H1 (cell line): ENCODE measurements around the gene GRID1. TPM values are rescaled to one million over a fixed set of nuclear protein-coding genes. Genes with fewer than 3 reads are reported as not detected.

ENCODE experiments used
- CTCF ChIA-PET: fragments of 300-600 bp; sonication (Branson Sonifier 250); formaldehyde crosslinking; loops from one replicate; lab custom pipeline; 2021; ENCODE audit not compliant: partially characterized antibody; lab: Charles Lee
- POLR2A ChIA-PET: fragments of 300-600 bp; sonication (Branson Sonifier 250); formaldehyde crosslinking; loops from one replicate; lab custom pipeline; 2021; ENCODE audit warnings: inconsistent platforms; ENCODE audit not compliant: partially characterized antibody; lab: Charles Lee
- DNase-seq, 2 experiments: peaks; one replicate each; pipeline versions ENCODE4 v3.0.0 to v3.0.0-alpha.2; 2010 to 2022; ENCODE audit warnings: low spot score in 2 of 2, low read depth in 1 of 2, mixed read lengths in 1 of 2
- FAIRE-seq: peaks from 2 replicates; lab custom pipeline; 2011; peaks lifted over from hg19 to GRCh38; lab: Jason Lieb, UNC
- H2AFZ ChIP-seq: 2 replicates; pipeline ENCODE4 v1.8.1; 2012; ENCODE audit warnings: low read length, inconsistent platforms
- H2AK5ac ChIP-seq: 2 replicates; pipeline ENCODE4 v1.6.1; 2013; ENCODE audit warnings: low read depth, low read length
- H2BK120ac ChIP-seq: replicated peaks from 2 replicates; pipeline ENCODE3; 2013; ENCODE audit warnings: low read depth, low read length, inconsistent platforms
- H2BK12ac ChIP-seq: 2 replicates; pipeline ENCODE4 v1.6.1; 2013; ENCODE audit warnings: low read depth, low read length
- H2BK15ac ChIP-seq: 2 replicates; pipeline ENCODE4 v1.6.1; 2013; ENCODE audit warnings: low read length
- H2BK20ac ChIP-seq: 2 replicates; pipeline ENCODE4 v1.6.1; 2013; ENCODE audit warnings: low read length
- H2BK5ac ChIP-seq: 2 replicates; pipeline ENCODE4 v1.6.1; 2013; ENCODE audit warnings: low read depth, low read length
- H3K14ac ChIP-seq: 2 replicates; pipeline ENCODE4 v1.6.1; 2013; ENCODE audit warnings: inconsistent platforms; ENCODE audit not compliant: insufficient read length
- H3K18ac ChIP-seq: 2 replicates; pipeline ENCODE4 v1.6.1; 2013; ENCODE audit warnings: low read length; ENCODE audit errors: extremely low read depth
- H3K23ac ChIP-seq: 2 replicates; pipeline ENCODE4 v1.6.1; 2013; ENCODE audit warnings: inconsistent platforms; ENCODE audit not compliant: insufficient read length
- H3K23me2 ChIP-seq: 2 replicates; pipeline ENCODE4 v1.6.1; 2013; ENCODE audit warnings: low read depth, low read length
- H3K27ac ChIP-seq: 2 replicates; pipeline ENCODE4 v1.6.1; 2011; ENCODE audit warnings: low read depth, low read length, inconsistent platforms
- H3K27me3 ChIP-seq, 4 experiments: replicated peaks in 1 of 4; 1 replicate in 1 of 4; 2 replicates in 3 of 4; pipeline versions ENCODE4 v1.6.1 to v1.8.1; 2011 to 2013; ENCODE audit warnings: low read length in 3 of 4, mild to moderate bottlenecking in 3 of 4, inconsistent platforms in 2 of 4, mixed read lengths in 2 of 4, moderate library complexity in 1 of 4; ENCODE audit not compliant: control insufficient read depth in 3 of 4, insufficient read depth in 3 of 4; ENCODE audit errors: extremely low read depth in 1 of 4
- H3K36me3 ChIP-seq, 4 experiments: 2 replicates each; pipeline versions ENCODE4 v1.6.1 to v1.8.1; 2011 to 2013; ENCODE audit warnings: mild to moderate bottlenecking in 4 of 4, low read length in 3 of 4, moderate library complexity in 2 of 4, control low read depth in 1 of 4, inconsistent platforms in 1 of 4; ENCODE audit not compliant: insufficient read depth in 4 of 4, control insufficient read depth in 2 of 4
- H3K4ac ChIP-seq: replicated peaks from 2 replicates; pipeline ENCODE3; 2013; ENCODE audit warnings: low read length, low read depth, mixed read lengths, inconsistent platforms; ENCODE audit not compliant: insufficient read length
- H3K4me1 ChIP-seq, 4 experiments: replicated peaks in 1 of 4; 1 replicate in 1 of 4; 2 replicates in 3 of 4; pipeline versions ENCODE4 v1.6.1 to v1.8.1; 2011 to 2013; ENCODE audit warnings: low read length in 3 of 4, inconsistent platforms in 2 of 4, mixed read lengths in 1 of 4; ENCODE audit not compliant: insufficient read depth in 4 of 4, control insufficient read depth in 3 of 4
- H3K4me2 ChIP-seq, 2 experiments: 2 replicates each; pipeline versions ENCODE4 v1.6.1 to v1.8.1; 2011 to 2013; ENCODE audit warnings: low read depth in 2 of 2, low read length in 2 of 2, control low read depth in 1 of 2, inconsistent platforms in 1 of 2, mild to moderate bottlenecking in 1 of 2; ENCODE audit not compliant: insufficient read depth in 1 of 2
- H3K4me3 ChIP-seq, 4 experiments: fragments of 200-600, 300-600 bp in 1 of 4; sonication (generic), shearing (Covaris generic), sonication (Bioruptor Twin) in 1 of 4; 2 replicates each; pipeline versions ENCODE4 v1.5.1 to v1.8.1; 2011 to 2016; ENCODE audit warnings: low read length in 4 of 4, low read depth in 3 of 4, control low read depth in 2 of 4, inconsistent platforms in 2 of 4, mild to moderate bottlenecking in 2 of 4, mixed read lengths in 1 of 4, moderate library complexity in 1 of 4; ENCODE audit not compliant: insufficient read depth in 2 of 4; ENCODE audit errors: extremely low read depth in 1 of 4
- H3K56ac ChIP-seq: replicated peaks from 2 replicates; pipeline ENCODE3; 2013; ENCODE audit warnings: low read depth, mild to moderate bottlenecking, mixed read lengths, low read length, inconsistent platforms; ENCODE audit not compliant: insufficient read length
- H3K79me1 ChIP-seq: 2 replicates; pipeline ENCODE4 v1.6.1; 2013; ENCODE audit warnings: low read depth, low read length, control low read depth
- H3K79me2 ChIP-seq, 2 experiments: 2 replicates each; pipeline versions ENCODE4 v1.6.1 to v1.8.1; 2012 to 2013; ENCODE audit warnings: low read length in 2 of 2, mild to moderate bottlenecking in 2 of 2, inconsistent platforms in 1 of 2; ENCODE audit not compliant: insufficient read depth in 2 of 2, control insufficient read depth in 1 of 2
- H3K9ac ChIP-seq, 4 experiments: replicated peaks in 1 of 4; 1 replicate in 1 of 4; 2 replicates in 3 of 4; pipeline versions ENCODE4 v1.6.1 to v1.8.1; 2011 to 2013; ENCODE audit warnings: low read depth in 3 of 4, low read length in 3 of 4, control low read depth in 2 of 4, mild to moderate bottlenecking in 2 of 4, moderate library complexity in 2 of 4, inconsistent platforms in 1 of 4; ENCODE audit errors: extremely low read depth in 1 of 4
- H3K9me3 ChIP-seq, 2 experiments: 2 replicates each; pipeline versions ENCODE4 v1.6.1 to v1.8.1; 2012 to 2013; ENCODE audit warnings: mild to moderate bottlenecking in 2 of 2, moderate library complexity in 2 of 2, control low read depth in 1 of 2, inconsistent platforms in 1 of 2, low read depth in 1 of 2, low read length in 1 of 2, mixed read lengths in 1 of 2; ENCODE audit not compliant: insufficient read depth in 2 of 2
- H4K20me1 ChIP-seq, 2 experiments: replicated peaks in 1 of 2; 2 replicates each; pipeline versions ENCODE3 to v1.8.1; 2011 to 2013; ENCODE audit warnings: inconsistent platforms in 2 of 2, low read length in 2 of 2, mild to moderate bottlenecking in 1 of 2; ENCODE audit not compliant: insufficient read depth in 2 of 2, control insufficient read depth in 1 of 2
- H4K5ac ChIP-seq: 2 replicates; pipeline ENCODE4 v1.6.1; 2013; ENCODE audit warnings: low read length, low read depth, mixed read lengths, inconsistent platforms; ENCODE audit not compliant: insufficient read length
- H4K8ac ChIP-seq: 2 replicates; pipeline ENCODE4 v1.8.0; 2013; ENCODE audit warnings: mild to moderate bottlenecking, moderate library complexity, low read length, inconsistent platforms; ENCODE audit not compliant: insufficient read depth; ENCODE audit errors: extremely low read depth
- H4K91ac ChIP-seq: replicated peaks from 2 replicates; pipeline ENCODE3; 2013; ENCODE audit warnings: low read length, mixed read lengths, inconsistent platforms; ENCODE audit not compliant: insufficient read length
- BRCA1 ChIP-seq: IDR thresholded peaks from 2 replicates; pipeline ENCODE4 v1.6.1; 2012; ENCODE audit warnings: low read depth, low read length, improper control_type of control experiment
- CEBPB ChIP-seq: IDR thresholded peaks from 2 replicates; pipeline ENCODE4 v1.6.1; 2012; ENCODE audit warnings: low read depth, low read length
- GTF2F1 ChIP-seq: IDR thresholded peaks from 2 replicates; pipeline ENCODE4 v1.6.1; 2012; ENCODE audit warnings: low read depth, low read length, improper control_type of control experiment, borderline replicate concordance
- PHF8 ChIP-seq: fragments of 200-600 bp; sonication (generic); conservative IDR thresholded peaks from 2 replicates; pipeline ENCODE4 v1.7.1; 2012; ENCODE audit warnings: low read depth, mild to moderate bottlenecking, inconsistent platforms, low read length, moderate library complexity
- POU5F1 ChIP-seq: IDR thresholded peaks from 2 replicates; pipeline ENCODE4 v1.6.1; 2011; ENCODE audit warnings: low read depth, mild to moderate bottlenecking, low read length, moderate library complexity
- RBBP5 ChIP-seq: IDR thresholded peaks from 2 replicates; pipeline ENCODE4 v1.7.1; 2012; ENCODE audit warnings: low read depth, mild to moderate bottlenecking, inconsistent platforms, low read length, moderate library complexity, borderline replicate concordance
- RFX5 ChIP-seq: IDR thresholded peaks from 2 replicates; pipeline ENCODE4 v1.6.1; 2011; ENCODE audit warnings: low read depth, low read length, improper control_type of control experiment, borderline replicate concordance
- RNF2 ChIP-seq: fragments of 200-900, 300-1000 bp; sonication (generic); IDR thresholded peaks from 2 replicates; pipeline ENCODE4 v1.7.1; 2016; ENCODE audit warnings: borderline replicate concordance, low read depth, mild to moderate bottlenecking, antibody characterized with exemption, low read length; ENCODE audit not compliant: poor library complexity, severe bottlenecking; ENCODE audit errors: missing control alignments
- WGBS, 2 experiments: shearing (Covaris generic) in 1 of 2; methylation state at CpG; one replicate each; pipeline versions ENCODE4 v1.1.6 to v1.1.7; 2013 to 2015; ENCODE audit warnings: low lambda C conversion rate in 2 of 2, mixed read lengths in 2 of 2, inconsistent platforms in 1 of 2, low coverage in 1 of 2, missing lambda C conversion rate in 1 of 2; ENCODE audit not compliant: insufficient replicate concordance in 2 of 2, insufficient coverage in 1 of 2, insufficient read length in 1 of 2; ENCODE audit errors: extremely low coverage in 1 of 2, missing lambda C conversion rate in 1 of 2; 5-methylcytosine and 5-hydroxymethylcytosine counted together
- polyA plus RNA-seq, 7 experiments: library from polyadenylated mRNA; depleted of rRNA in 3 of 7; stranded (reverse) in 5 of 7; unstranded in 2 of 7; fragments of >200 nt in 5 of 7; fragments of 200-250 nt in 2 of 7; gene quantifications; 1 replicate in 5 of 7; 2 replicates in 1 of 7; 4 replicates in 1 of 7; pipeline versions ENCODE4 v1.2.1 to v1.2.3, GENCODE V29; 2011 to 2013; ENCODE audit warnings: missing spikeins in 2 of 7, mixed read lengths in 2 of 7
- total RNA-seq: library from RNA; stranded (reverse); fragmentation: NEBNext Ultra II Directional; extraction: Animal tissue kit (Norgen Biotek cat#: 25700); gene quantifications from 2 replicates; pipeline ENCODE4 v1.2.1, GENCODE V29; 2021
- TF ChIP-seq, protein P1 (sequence below), 3 experiments: IDR thresholded peaks; 1 replicate in 2 of 3; 2 replicates in 1 of 3; pipeline versions ENCODE4 v1.5.1 to v1.6.1; 2011; ENCODE audit warnings: low read length in 3 of 3, mild to moderate bottlenecking in 3 of 3, inconsistent platforms in 2 of 3, low read depth in 1 of 3, moderate library complexity in 1 of 3; ENCODE audit not compliant: insufficient read depth in 1 of 3; ENCODE audit errors: control extremely low read depth in 1 of 3
- TF ChIP-seq, protein P2 (sequence below): IDR thresholded peaks from 2 replicates; pipeline ENCODE4 v1.6.1; 2012; ENCODE audit warnings: inconsistent platforms

Gene GRID1
- total and polyA plus RNA-seq, 2 of the 8 experiments (the other 6 are each of a cell fraction or from before 2014, with no cell fraction given) = 0.22 to 0.30 TPM

DNA sequence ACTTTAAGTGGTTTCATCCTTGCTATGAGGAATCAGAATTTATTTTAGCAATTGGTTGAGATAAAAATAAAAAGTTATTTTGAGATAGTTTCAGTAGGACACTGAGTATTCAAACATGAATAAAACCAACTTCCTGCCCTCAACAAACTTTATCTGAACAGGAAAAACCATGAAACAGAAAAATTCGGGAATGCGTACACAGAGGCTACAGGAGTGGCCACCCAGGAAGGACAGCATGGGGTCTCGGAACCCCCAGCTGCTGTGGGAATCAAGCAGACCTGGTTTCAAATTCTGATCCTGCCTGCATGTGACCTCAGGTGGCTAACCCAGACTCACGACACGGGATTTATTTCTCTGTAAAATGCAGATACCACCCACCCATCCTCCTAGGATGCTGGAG is 49.0 kb upstream of the GRID1 start:
- Histone ChIP-seq H2BK12ac (no peak overlapping the region), H3K23me2 (no peaks in the 10 kb centered on the region), H2BK120ac (no peak overlapping the region), H3K4me3 (no peak overlapping the region), H4K91ac (no peak overlapping the region), H3K4ac (no peak overlapping the region), H3K18ac (no peak overlapping the region), H2BK20ac (no peak overlapping the region), H2AK5ac (no peak overlapping the region), H4K20me1 (no peaks in the 10 kb centered on the region), H3K79me1 (no peaks in the 10 kb centered on the region; the same call in 1 of the 2 replicates), H4K8ac (no peak overlapping the region), H3K56ac (no peak overlapping the region), H3K14ac (no peak overlapping the region), H3K27me3 (no peaks in the 10 kb centered on the region), H3K79me2 (no peaks in the 10 kb centered on the region), H3K4me1 (peaks cover 0 to 4% (median 1%) of the 10 kb centered on the region in 4 experiments; a peak in 3 of 7 replicates), H3K9me3 (no peaks in the 10 kb centered on the region), H3K23ac (no peak overlapping the region), H3K4me2 (no peak overlapping the region; a peak in 1 of 4 replicates), H2BK15ac (no peak overlapping the region), H3K36me3 (no peaks in the 10 kb centered on the region), H2AFZ (no peak overlapping the region), H4K5ac (no peak overlapping the region), H3K9ac (no peak overlapping the region), H2BK5ac (no peak overlapping the region; the same call in 1 of the 2 replicates), H3K27ac (no peak overlapping the region)
- FAIRE-seq (no peak), DNase-seq (no peak)
- ChIA-PET POLR2A (no interaction called here), CTCF (no interaction called here)
- TF ChIP-seq, protein P1, sequence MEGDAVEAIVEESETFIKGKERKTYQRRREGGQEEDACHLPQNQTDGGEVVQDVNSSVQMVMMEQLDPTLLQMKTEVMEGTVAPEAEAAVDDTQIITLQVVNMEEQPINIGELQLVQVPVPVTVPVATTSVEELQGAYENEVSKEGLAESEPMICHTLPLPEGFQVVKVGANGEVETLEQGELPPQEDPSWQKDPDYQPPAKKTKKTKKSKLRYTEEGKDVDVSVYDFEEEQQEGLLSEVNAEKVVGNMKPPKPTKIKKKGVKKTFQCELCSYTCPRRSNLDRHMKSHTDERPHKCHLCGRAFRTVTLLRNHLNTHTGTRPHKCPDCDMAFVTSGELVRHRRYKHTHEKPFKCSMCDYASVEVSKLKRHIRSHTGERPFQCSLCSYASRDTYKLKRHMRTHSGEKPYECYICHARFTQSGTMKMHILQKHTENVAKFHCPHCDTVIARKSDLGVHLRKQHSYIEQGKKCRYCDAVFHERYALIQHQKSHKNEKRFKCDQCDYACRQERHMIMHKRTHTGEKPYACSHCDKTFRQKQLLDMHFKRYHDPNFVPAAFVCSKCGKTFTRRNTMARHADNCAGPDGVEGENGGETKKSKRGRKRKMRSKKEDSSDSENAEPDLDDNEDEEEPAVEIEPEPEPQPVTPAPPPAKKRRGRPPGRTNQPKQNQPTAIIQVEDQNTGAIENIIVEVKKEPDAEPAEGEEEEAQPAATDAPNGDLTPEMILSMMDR (IDR thresholded peaks at IDR 0.05; ENCODE audit: control extremely low read depth in 1 of 3, insufficient read depth in 1 of 3, low read depth in 1 of 3, low read length in 3 of 3) = no peak
- TF ChIP-seq PHF8 (no peak), GTF2F1 (no peak), BRCA1 (no peak), CEBPB (no peak), RNF2 (no peak), POU5F1 (no peak), RBBP5 (no peak), RFX5 (no peak)
- TF ChIP-seq, protein P2, sequence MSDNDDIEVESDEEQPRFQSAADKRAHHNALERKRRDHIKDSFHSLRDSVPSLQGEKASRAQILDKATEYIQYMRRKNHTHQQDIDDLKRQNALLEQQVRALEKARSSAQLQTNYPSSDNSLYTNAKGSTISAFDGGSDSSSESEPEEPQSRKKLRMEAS = no peak
- WGBS, 2 experiments = 84% methylated on average over 5 of the region's 5 CpGs; no CpG with 5 or more reads in 1 of the 2 experiments
